Panc1 (cell line): ENCODE data around the gene DOCK1. TPM values are rescaled to one million over a fixed set of nuclear protein-coding genes. Genes with fewer than 3 reads are reported as not detected.

Experiments used
- ATAC-seq: fragments of 200-7000 bp; cut with Tn5 transposase; 2 replicates; pipeline ENCODE4 v1.9.1; 2020; ENCODE audit warnings: mild to moderate bottlenecking, moderate library complexity
- BruUV-seq: library from RNA; stranded (reverse); fragments of 400-500 nt; replicated peaks from 2 replicates; lab custom pipeline; 2021; lab: Mats Ljungman, UMichigan
- CTCF ChIA-PET: fragments of 300-600 bp; sonication (Branson Sonifier 250); formaldehyde crosslinking; loops from one replicate; lab custom pipeline; 2022; ENCODE audit warnings: antibody characterized with exemption; lab: Charles Lee
- POLR2A ChIA-PET: fragments of 300-600 bp; sonication (Branson Sonifier 250); formaldehyde crosslinking; loops from one replicate; lab custom pipeline; 2022; ENCODE audit warnings: antibody characterized with exemption; lab: Charles Lee
- DNase-seq: peaks from one replicate; pipeline ENCODE4 v3.0.0-alpha.2; 2010; ENCODE audit warnings: low read depth, low spot score
- H3K27ac ChIP-seq: 2 replicates; pipeline ENCODE4 v1.5.1; 2011; ENCODE audit warnings: mild to moderate bottlenecking, low read length, inconsistent platforms
- H3K27me3 ChIP-seq: fragments of 200-500 bp; sonication (Bioruptor generic); 2 replicates; pipeline ENCODE4 v1.6.0; 2014; ENCODE audit warnings: low read length, inconsistent platforms; ENCODE audit not compliant: control insufficient read depth, insufficient read depth
- H3K36me3 ChIP-seq: fragments of 200-500 bp; sonication (Bioruptor generic); 2 replicates; pipeline ENCODE4 v1.5.1; 2014; ENCODE audit warnings: inconsistent platforms, mild to moderate bottlenecking, low read length, moderate library complexity; ENCODE audit not compliant: control insufficient read depth, insufficient read depth
- H3K4me1 ChIP-seq: 2 replicates; pipeline ENCODE4 v1.5.1; 2011; ENCODE audit warnings: inconsistent platforms, mild to moderate bottlenecking, low read length, moderate library complexity; ENCODE audit not compliant: control insufficient read depth, insufficient read depth
- H3K4me3 ChIP-seq, 2 experiments: 2 replicates each; pipeline ENCODE4 v1.5.1; 2011 to 2012; ENCODE audit warnings: low read depth in 2 of 2, low read length in 2 of 2, mild to moderate bottlenecking in 2 of 2, inconsistent platforms in 1 of 2, moderate library complexity in 1 of 2
- H3K9me3 ChIP-seq: fragments of 200-500 bp; sonication (Bioruptor generic); 2 replicates; pipeline ENCODE4 v1.5.1; 2014; ENCODE audit warnings: low read depth, mild to moderate bottlenecking, inconsistent platforms, low read length, moderate library complexity; ENCODE audit not compliant: control insufficient read depth, insufficient read depth
- POLR2AphosphoS5 ChIP-seq: IDR thresholded peaks from 2 replicates; pipeline ENCODE4 v1.6.1; 2012; ENCODE audit warnings: mild to moderate bottlenecking, low read depth, low read length, moderate library complexity
- SIN3A ChIP-seq: IDR thresholded peaks from 2 replicates; pipeline ENCODE4 v1.6.1; 2012; ENCODE audit warnings: low read depth, mild to moderate bottlenecking, low read length, moderate library complexity, borderline replicate concordance; ENCODE audit not compliant: insufficient read depth
- TCF7L2 ChIP-seq: IDR thresholded peaks from 2 replicates; pipeline ENCODE4 v1.6.1; 2011; ENCODE audit warnings: mild to moderate bottlenecking, low read depth, low read length, inconsistent platforms
- in situ Hi-C: cut with HindIII; loops from 2 replicates; pipeline ENCODE4 v1.10.0; 2016; ENCODE audit warnings: low sequenced_read_pairs, low pct_unique_long_range_greater_than_20kb
- intact Hi-C: fragments of 100-400 bp; cut with micrococcal nuclease; formaldehyde crosslinking; loops from one replicate; pipeline ENCODE4 v1.10.0; 2022; ENCODE audit not compliant: unreplicated experiment
- total RNA-seq: library from RNA; stranded (reverse); gene quantifications from one replicate; pipeline ENCODE4 v1.2.1, GENCODE V29; 2021; ENCODE audit not compliant: unreplicated experiment
- TF ChIP-seq, protein P1 (sequence below): fragments of 450-650 bp; IDR thresholded peaks from 2 replicates; pipeline ENCODE4 v1.5.1; 2017; ENCODE audit warnings: mild to moderate bottlenecking
- TF ChIP-seq, protein P2 (sequence below), 2 experiments: IDR thresholded peaks; 2 replicates each; pipeline ENCODE4 v1.6.1; 2011 to 2012; ENCODE audit warnings: low read depth in 2 of 2, control low read depth in 1 of 2, low read length in 1 of 2, mild to moderate bottlenecking in 1 of 2, moderate library complexity in 1 of 2; ENCODE audit not compliant: insufficient read depth in 1 of 2

Gene DOCK1
- total RNA-seq, 1 experiment from 2014 or later, result 67.6 TPM

DNA sequence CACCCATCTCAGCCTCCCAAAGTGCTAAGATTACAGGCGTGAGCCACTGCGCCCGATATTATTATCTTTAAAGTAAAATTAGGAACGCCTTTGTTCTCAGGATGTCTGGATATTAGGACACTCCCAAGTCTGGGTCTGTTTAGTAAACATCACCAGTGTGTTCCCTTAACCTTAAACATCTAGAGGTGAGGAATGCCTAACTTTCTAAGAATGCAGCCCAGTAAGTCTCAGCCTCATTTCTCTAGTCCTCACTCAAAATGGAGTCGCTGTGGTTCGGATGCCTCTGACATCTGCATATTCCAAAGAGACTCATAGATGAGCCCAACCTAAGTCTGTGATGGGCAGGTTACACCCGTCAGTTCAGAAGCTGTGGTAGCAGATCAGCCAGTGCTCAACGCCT is 295.4 kb downstream of the DOCK1 start:
- ChIA-PET CTCF (no interaction called here), POLR2A (no interaction called here)
- in situ Hi-C loops (no loop called here), intact Hi-C loops (no loop called here)
- no TSS peak for BruUV-seq
- no peaks in the 10 kb centered on the region for H3K36me3 ChIP-seq
- H3K27me3 ChIP-seq, result no peaks in the 10 kb centered on the region
- DNase-seq (no peak), ATAC-seq (no peak)
- no peaks in the 10 kb centered on the region for H3K9me3 ChIP-seq
- no peak overlapping the region for H3K27ac ChIP-seq
- no peaks in the 10 kb centered on the region for H3K4me1 ChIP-seq
- no peak overlapping the region for H3K4me3 ChIP-seq
- TF ChIP-seq POLR2AphosphoS5 (no peak), SIN3A (no peak), TCF7L2 (no peak)
- TF ChIP-seq, protein P1, sequence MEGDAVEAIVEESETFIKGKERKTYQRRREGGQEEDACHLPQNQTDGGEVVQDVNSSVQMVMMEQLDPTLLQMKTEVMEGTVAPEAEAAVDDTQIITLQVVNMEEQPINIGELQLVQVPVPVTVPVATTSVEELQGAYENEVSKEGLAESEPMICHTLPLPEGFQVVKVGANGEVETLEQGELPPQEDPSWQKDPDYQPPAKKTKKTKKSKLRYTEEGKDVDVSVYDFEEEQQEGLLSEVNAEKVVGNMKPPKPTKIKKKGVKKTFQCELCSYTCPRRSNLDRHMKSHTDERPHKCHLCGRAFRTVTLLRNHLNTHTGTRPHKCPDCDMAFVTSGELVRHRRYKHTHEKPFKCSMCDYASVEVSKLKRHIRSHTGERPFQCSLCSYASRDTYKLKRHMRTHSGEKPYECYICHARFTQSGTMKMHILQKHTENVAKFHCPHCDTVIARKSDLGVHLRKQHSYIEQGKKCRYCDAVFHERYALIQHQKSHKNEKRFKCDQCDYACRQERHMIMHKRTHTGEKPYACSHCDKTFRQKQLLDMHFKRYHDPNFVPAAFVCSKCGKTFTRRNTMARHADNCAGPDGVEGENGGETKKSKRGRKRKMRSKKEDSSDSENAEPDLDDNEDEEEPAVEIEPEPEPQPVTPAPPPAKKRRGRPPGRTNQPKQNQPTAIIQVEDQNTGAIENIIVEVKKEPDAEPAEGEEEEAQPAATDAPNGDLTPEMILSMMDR, result no peak
- TF ChIP-seq, protein P2, sequence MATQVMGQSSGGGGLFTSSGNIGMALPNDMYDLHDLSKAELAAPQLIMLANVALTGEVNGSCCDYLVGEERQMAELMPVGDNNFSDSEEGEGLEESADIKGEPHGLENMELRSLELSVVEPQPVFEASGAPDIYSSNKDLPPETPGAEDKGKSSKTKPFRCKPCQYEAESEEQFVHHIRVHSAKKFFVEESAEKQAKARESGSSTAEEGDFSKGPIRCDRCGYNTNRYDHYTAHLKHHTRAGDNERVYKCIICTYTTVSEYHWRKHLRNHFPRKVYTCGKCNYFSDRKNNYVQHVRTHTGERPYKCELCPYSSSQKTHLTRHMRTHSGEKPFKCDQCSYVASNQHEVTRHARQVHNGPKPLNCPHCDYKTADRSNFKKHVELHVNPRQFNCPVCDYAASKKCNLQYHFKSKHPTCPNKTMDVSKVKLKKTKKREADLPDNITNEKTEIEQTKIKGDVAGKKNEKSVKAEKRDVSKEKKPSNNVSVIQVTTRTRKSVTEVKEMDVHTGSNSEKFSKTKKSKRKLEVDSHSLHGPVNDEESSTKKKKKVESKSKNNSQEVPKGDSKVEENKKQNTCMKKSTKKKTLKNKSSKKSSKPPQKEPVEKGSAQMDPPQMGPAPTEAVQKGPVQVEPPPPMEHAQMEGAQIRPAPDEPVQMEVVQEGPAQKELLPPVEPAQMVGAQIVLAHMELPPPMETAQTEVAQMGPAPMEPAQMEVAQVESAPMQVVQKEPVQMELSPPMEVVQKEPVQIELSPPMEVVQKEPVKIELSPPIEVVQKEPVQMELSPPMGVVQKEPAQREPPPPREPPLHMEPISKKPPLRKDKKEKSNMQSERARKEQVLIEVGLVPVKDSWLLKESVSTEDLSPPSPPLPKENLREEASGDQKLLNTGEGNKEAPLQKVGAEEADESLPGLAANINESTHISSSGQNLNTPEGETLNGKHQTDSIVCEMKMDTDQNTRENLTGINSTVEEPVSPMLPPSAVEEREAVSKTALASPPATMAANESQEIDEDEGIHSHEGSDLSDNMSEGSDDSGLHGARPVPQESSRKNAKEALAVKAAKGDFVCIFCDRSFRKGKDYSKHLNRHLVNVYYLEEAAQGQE (IDR thresholded peaks at IDR 0.05; ENCODE audit: insufficient read depth in 1 of 2, low read depth in 2 of 2, low read length in 1 of 2), result no peak

DNA sequence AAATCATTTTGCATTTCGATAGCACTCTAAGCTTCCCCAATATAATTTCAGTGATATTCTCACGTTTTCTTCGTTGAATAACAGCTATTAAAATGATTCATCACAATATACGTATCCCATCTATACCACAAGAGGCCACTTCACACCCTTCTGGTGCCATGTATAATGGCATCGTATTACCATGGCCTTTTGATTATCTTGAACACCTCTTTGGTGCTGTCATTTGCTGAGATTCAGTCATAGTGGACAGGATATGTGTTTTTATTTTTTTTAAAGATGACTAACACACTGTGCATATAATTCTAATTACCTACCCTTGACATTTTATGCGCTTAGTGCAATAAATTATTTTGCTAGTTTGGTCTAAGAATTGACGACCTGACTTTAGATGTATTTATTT is 297.8 kb downstream of the DOCK1 start:
- ChIA-PET POLR2A (no interaction called here), CTCF (no interaction called here)
- H3K4me3 ChIP-seq, result no peak overlapping the region
- in situ Hi-C loops, result no loop called here
- H3K36me3 ChIP-seq, result no peaks in the 10 kb centered on the region
- DNase-seq, result no peak
- intact Hi-C loops, result no loop called here
- no peak for TF ChIP-seq SIN3A
- no peak for TF ChIP-seq POLR2AphosphoS5
- TF ChIP-seq, protein P2 (IDR thresholded peaks at IDR 0.05; ENCODE audit: insufficient read depth in 1 of 2, low read depth in 2 of 2, low read length in 1 of 2), result no peak
- TF ChIP-seq TCF7L2, result no peak
- no TSS peak for BruUV-seq
- ATAC-seq, result no peak
- H3K9me3 ChIP-seq, result no peaks in the 10 kb centered on the region
- H3K4me1 ChIP-seq, result no peaks in the 10 kb centered on the region
- no peak overlapping the region; the same call in 1 of the 2 replicates for H3K27ac ChIP-seq
- H3K27me3 ChIP-seq, result no peaks in the 10 kb centered on the region
